HG02759 (cell line): ENCODE measurements around the gene ADAD2.

Experiments used
- ATAC-seq: cut with Tn5 transposase; IDR thresholded peaks from one replicate; pipeline ENCODE4 v1.9.1; 2021; ENCODE audit warnings: mild to moderate bottlenecking, moderate library complexity; ENCODE audit not compliant: unreplicated experiment

ADAD2 gene

DNA sequence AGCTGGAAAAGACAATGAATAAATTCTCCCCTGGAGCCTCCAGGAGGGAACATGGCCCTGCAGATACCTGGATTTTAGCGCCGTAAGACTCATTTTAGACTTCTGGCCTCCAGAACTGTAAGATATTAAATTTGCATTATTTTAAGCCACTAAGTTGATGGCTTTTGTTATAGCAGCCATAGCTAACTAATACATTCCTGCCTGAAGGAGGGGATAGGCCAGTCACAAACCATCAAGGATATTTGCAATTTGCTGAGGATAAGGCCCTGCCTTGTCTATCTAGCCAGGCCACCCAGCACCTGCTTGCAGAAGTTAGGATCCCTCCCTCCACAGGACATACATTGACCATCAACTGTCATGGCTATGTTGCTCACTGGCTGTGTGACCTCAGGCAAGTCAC, 53.8 kb downstream of the ADAD2 start:
- ATAC-seq = no peak

DNA sequence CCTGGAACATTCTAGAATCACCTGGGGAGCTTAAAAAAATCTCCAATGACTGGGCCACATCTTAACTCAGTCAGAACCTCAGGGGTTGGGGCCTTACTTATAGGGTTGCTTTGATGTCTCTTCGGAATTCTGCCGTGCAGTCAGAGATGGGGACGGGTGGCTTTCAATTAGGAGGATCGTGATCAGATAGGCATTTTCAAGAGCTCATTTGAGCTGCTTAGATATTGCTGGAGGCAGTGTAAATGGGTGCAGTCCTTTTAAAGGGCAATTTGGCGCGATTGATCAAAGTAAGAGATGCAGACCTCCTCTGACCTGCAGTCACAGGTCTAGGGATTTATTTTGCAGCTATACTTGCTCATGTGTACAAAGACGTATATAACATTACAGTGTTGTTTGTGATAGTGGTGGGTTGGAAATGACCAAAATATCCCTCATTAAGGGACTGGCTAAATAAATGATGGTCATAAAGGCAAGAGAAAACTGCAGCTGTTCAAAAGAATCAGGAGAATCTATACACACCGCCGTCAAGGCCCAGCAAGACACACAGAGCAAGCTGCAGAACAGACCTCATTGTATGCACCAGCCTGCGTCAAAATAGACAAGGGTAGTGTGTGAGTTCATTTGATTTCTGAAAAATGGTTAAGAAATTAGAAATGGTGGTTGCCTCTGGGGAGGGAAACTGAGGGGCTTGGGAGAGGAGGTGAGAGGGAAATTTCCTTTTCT, 55.2 kb downstream of the ADAD2 start:
- no peak for ATAC-seq

DNA sequence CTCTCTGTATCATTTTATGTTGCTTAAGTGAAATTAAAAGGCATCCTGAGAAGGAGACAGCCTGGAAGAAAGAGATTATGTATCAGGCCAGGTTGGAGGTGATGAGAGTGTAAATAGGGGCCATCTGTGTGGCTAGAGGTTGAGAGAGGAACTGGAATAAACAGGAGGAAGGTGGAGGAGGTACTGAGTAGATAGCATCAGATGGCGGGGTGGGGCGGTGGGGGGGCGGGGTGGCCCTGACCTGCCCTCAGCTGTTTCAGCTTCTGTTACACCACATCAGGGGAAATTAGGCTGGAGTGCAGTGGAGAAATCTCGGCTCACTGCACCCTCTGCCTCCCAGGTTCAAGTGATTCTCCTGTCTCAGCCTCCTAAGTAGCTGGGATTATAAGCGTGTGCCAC, 55.7 kb downstream of the ADAD2 start:
- no peak for ATAC-seq
